Gastrocnemius medialis (tissue), 4 donors: ENCODE results near the gene SAMD4B. TPM values are rescaled to one million over a fixed set of nuclear protein-coding genes. Genes with fewer than 3 reads are reported as not detected.
A peak's percentile ranks its signal among the peaks of the same experiment; 100 is the strongest.

Experiments used
- ATAC-seq, 2 donors: fragments of 150-250 bp; one replicate each; pipeline ENCODE4 v1.9.1; 2016
- DNase-seq, 2 donors: peaks; one replicate each; pipeline ENCODE4 v3.0.0-alpha.2; 2019
- H3K27ac ChIP-seq, 4 donors: fragments of 200-600 bp; sonication (generic); 1 replicate in 1 of 4; 2 replicates in 3 of 4; pipeline ENCODE4 v1.5.1; 2016 to 2018; ENCODE audit warnings: mild to moderate bottlenecking in 2 of 4, moderate library complexity in 1 of 4
- H3K27me3 ChIP-seq, 3 donors: fragments of 200-600 bp; sonication (generic) in 2 of 3; 1 replicate in 1 of 3; 2 replicates in 2 of 3; pipeline versions ENCODE4 v1.5.1 to v1.6.0; 2016 to 2019; ENCODE audit warnings: mild to moderate bottlenecking in 1 of 3, moderate library complexity in 1 of 3
- H3K36me3 ChIP-seq, 2 donors: fragments of 200-600 bp; sonication (generic) in 1 of 2; one replicate each; pipeline ENCODE4 v1.5.1; 2017 to 2018
- H3K4me1 ChIP-seq, 2 donors: fragments of 200-600 bp; sonication (generic) in 1 of 2; one replicate each; pipeline ENCODE4 v1.5.1; 2016 to 2017; ENCODE audit warnings: mild to moderate bottlenecking in 2 of 2
- H3K4me3 ChIP-seq, 4 donors: fragments of 200-600 bp; sonication (generic) in 3 of 4; 1 replicate in 1 of 4; 2 replicates in 3 of 4; pipeline ENCODE4 v1.5.1; 2016 to 2019; ENCODE audit warnings: mild to moderate bottlenecking in 2 of 4
- H3K9me3 ChIP-seq, 3 donors: fragments of 200-600 bp; sonication (generic) in 2 of 3; 1 replicate in 1 of 3; 2 replicates in 2 of 3; pipeline ENCODE4 v1.5.1; 2016 to 2019
- CTCF ChIP-seq, 5 experiments: fragments of 450-650 bp in 3 of 5; fragments of 200-600 bp in 2 of 5; sonication (generic) in 2 of 5; IDR thresholded peaks in 4 of 5; conservative IDR thresholded peaks in 1 of 5; 1 replicate in 4 of 5; 2 replicates in 1 of 5; pipeline ENCODE4 v1.5.1; 2016 to 2019; ENCODE audit warnings: antibody characterized with exemption in 5 of 5, mild to moderate bottlenecking in 3 of 5, moderate library complexity in 3 of 5
- POLR2A ChIP-seq, 2 donors: fragments of 450-650 bp; IDR thresholded peaks; one replicate each; pipeline ENCODE4 v1.6.1; 2017; ENCODE audit warnings: antibody characterized with exemption in 2 of 2, mild to moderate bottlenecking in 2 of 2, moderate library complexity in 2 of 2
- in situ Hi-C, 4 donors: fragments of 200-750 bp; cut with MboI; loops; one replicate each; pipeline versions ENCODE4 v1.15.0 to v1.8.0; 2017; ENCODE audit warnings: low sequenced_read_pairs in 4 of 4
- intact Hi-C: fragments of 100-400 bp; cut with DNase I; formaldehyde crosslinking; loops from one replicate; pipeline ENCODE4 v1.15.1; 2023; ENCODE audit warnings: low total_unique reads
- microRNA-seq, 2 donors: library from miRNA; unstranded; fragments of <30 nt; microRNA quantifications; one replicate each; pipeline ENCODE4, GENCODE V29; 2016; ENCODE audit warnings: borderline replicate concordance in 2 of 2
- total RNA-seq, 4 donors: library from RNA; depleted of rRNA; stranded (reverse); fragments of >200 nt; gene quantifications; one replicate each; pipeline versions ENCODE4 v1.1.0 to v1.2.3, GENCODE V29; 2016

Gene SAMD4B
- total RNA-seq, 4 donors from 2014 or later: 30.9 to 63.7 (median 59.2) TPM

GRCh38 chr19:39433480-39434079 lies 91.4 kb downstream of the SAMD4B start:
- Histone ChIP-seq H3K4me3 (no peak overlapping the region), H3K36me3 (peaks cover 4 to 32% of the 10 kb centered on the region in 2 donors), H3K27me3 (no peaks in the 10 kb centered on the region), H3K9me3 (no peaks in the 10 kb centered on the region), H3K27ac (peak overlapping the region in 3 of 4 donors; percentile 88 to 95 (median 91)), H3K4me1 (peaks cover 27% of the 10 kb centered on the region in 2 donors)
- DNase-seq: no peak
- intact Hi-C loops (loop anchor here (2.0 to 5.0 kb wide), 2 partner anchors 21 to 41 kb away; partner anchors contain the start of genes MED29, PAF1 and PLEKHG2), in situ Hi-C loops (loop anchor here in 2 of 4 donors (25.0 kb wide), 2 partner anchors 104 to 404 kb away; partner anchors contain the start of genes DYRK1B (in 2 of the 2), FBL (in 2 of the 2), EID2 (in 1 of the 2) and EID2B (in 1 of the 2))
- TF ChIP-seq CTCF (IDR thresholded peaks at IDR 0.05 in 4 of 5, conservative IDR thresholded peaks at IDR 0.05 in 1 of 5): no peak
- TF ChIP-seq POLR2A (IDR thresholded peaks at IDR 0.05): no peak
- no peak for ATAC-seq

- Histone ChIP-seq H3K27ac (peak overlapping the region; percentile 86 to 95 (median 90)), H3K36me3 (peaks cover 4 to 32% of the 10 kb centered on the region in 2 donors), H3K9me3 (no peaks in the 10 kb centered on the region), H3K27me3 (no peaks in the 10 kb centered on the region), H3K4me3 (peak overlapping the region; percentile 77 to 99 (median 91)), H3K4me1 (peaks cover 22 to 26% of the 10 kb centered on the region in 2 donors)
- in situ Hi-C loops: loop anchor here in 2 of 4 donors (5.0 to 25.0 kb wide), 3 partner anchors 98 to 403 kb away; partner anchors contain the start of genes DYRK1B (in 2 of the 2), EID2B (in 2 of the 2), FBL (in 2 of the 2) and EID2 (in 1 of the 2)
- intact Hi-C loops: loop anchor here (2.0 to 5.0 kb wide), 2 partner anchors 22 to 42 kb away; partner anchors contain the start of genes MED29, PAF1 and PLEKHG2
- TF ChIP-seq POLR2A (IDR thresholded peaks at IDR 0.05): no peak
- no peak for TF ChIP-seq CTCF (IDR thresholded peaks at IDR 0.05 in 4 of 5, conservative IDR thresholded peaks at IDR 0.05 in 1 of 5)
- DNase-seq: no peak
- no peak for ATAC-seq
Observed at GRCh38 chr19:39434123-39435076, 92.2 kb downstream of the SAMD4B start.

Small RNA genes within 50 kb of the gene (microRNA-seq; reads per million reads assigned to microRNA genes)
- 0 reads per million in 2 donors for gene MIR4530

Other genes with a start within 250 kb of the SAMD4B start
- 10 to 100 TPM in 1 of 4 donors, 1 to 10 TPM in 3; 4.7 to 11.7 (median 8.3) TPM for gene PAK4, start 216.6 kb upstream of the SAMD4B start, total RNA-seq
- not detected for gene NCCRP1, start 145.5 kb upstream of the SAMD4B start, total RNA-seq
- gene SYCN, start 138.2 kb upstream of the SAMD4B start, total RNA-seq: not detected
- gene IFNL3, start 97.4 kb upstream of the SAMD4B start, total RNA-seq: not detected
- gene IFNL4, start 93.6 kb upstream of the SAMD4B start, total RNA-seq: not detected
- not detected for gene IFNL2, start 74.0 kb upstream of the SAMD4B start, total RNA-seq
- not detected for gene IFNL1, start 46.0 kb upstream of the SAMD4B start, total RNA-seq
- under 1 TPM in 1 of 4 donors, not detected in 3; 0.26 TPM for gene LRFN1, start 21.6 kb upstream of the SAMD4B start, total RNA-seq
- 1 to 10 TPM; 2.3 to 5.4 (median 3.7) TPM for gene GMFG, start 6.4 kb upstream of the SAMD4B start, total RNA-seq
- gene PAF1, start 48.7 kb downstream of the SAMD4B start, total RNA-seq: 10 to 100 TPM; 48.1 to 65.3 (median 50.2) TPM
- gene MED29, start 49.0 kb downstream of the SAMD4B start, total RNA-seq: 10 to 100 TPM; 25.5 to 48.1 (median 37.7) TPM
- 100 to 1,000 TPM in 2 of 4 donors, 10 to 100 TPM in 2; 72.2 to 202 (median 132) TPM for gene ZFP36, start 64.4 kb downstream of the SAMD4B start, total RNA-seq
- gene PLEKHG2, start 70.2 kb downstream of the SAMD4B start, total RNA-seq: 1 to 10 TPM; 1.3 to 3.6 (median 3.3) TPM
- gene RPS16, start 93.5 kb downstream of the SAMD4B start, total RNA-seq: 1,000 to 10,000 TPM; 1,066 to 1,636 (median 1,467) TPM
- gene SUPT5H, start 103.2 kb downstream of the SAMD4B start, total RNA-seq: 100 to 1,000 TPM in 2 of 4 donors, 10 to 100 TPM in 2; 60.7 to 148 (median 108) TPM
- gene TIMM50, start 138.4 kb downstream of the SAMD4B start, total RNA-seq: 10 to 100 TPM; 66.9 to 97.6 (median 85.6) TPM
- gene DLL3, start 156.5 kb downstream of the SAMD4B start, total RNA-seq: not detected
- gene SELENOV, start 172.7 kb downstream of the SAMD4B start, total RNA-seq: not detected
- 1 to 10 TPM in 3 of 4 donors, under 1 TPM in 1; 0.91 to 6.5 (median 1.2) TPM for gene EID2B, start 190.4 kb downstream of the SAMD4B start, total RNA-seq
- 10 to 100 TPM in 2 of 4 donors, 1 to 10 TPM in 2; 7.8 to 12.7 (median 9.4) TPM for gene EID2, start 197.7 kb downstream of the SAMD4B start, total RNA-seq